HUES6 (cell line): ENCODE data around the gene RABL2A.
"Not testable (repeated sequence)": the region's sequence is repeated elsewhere in the genome, so short reads cannot be mapped to it uniquely, and the experiment has no call there.

Source experiments
- H3K27ac ChIP-seq: 2 replicates; pipeline ENCODE4 v1.7.0; 2013; ENCODE audit warnings: low read depth, mild to moderate bottlenecking, low read length, inconsistent platforms
- H3K27me3 ChIP-seq: 2 replicates; pipeline ENCODE4 v1.6.1; 2013; ENCODE audit warnings: low read length; ENCODE audit not compliant: control insufficient read depth, insufficient read depth
- H3K36me3 ChIP-seq: 2 replicates; pipeline ENCODE4 v1.6.1; 2013; ENCODE audit warnings: low read length; ENCODE audit not compliant: control insufficient read depth, insufficient read depth
- H3K4me1 ChIP-seq: 2 replicates; pipeline ENCODE4 v1.6.1; 2013; ENCODE audit warnings: low read length; ENCODE audit not compliant: control insufficient read depth, insufficient read depth
- H3K4me3 ChIP-seq: 2 replicates; pipeline ENCODE4 v1.5.1; 2013; ENCODE audit warnings: low read depth, low read length
- H3K9ac ChIP-seq: one replicate; pipeline ENCODE4 v1.6.1; 2013; ENCODE audit warnings: mild to moderate bottlenecking, low read length
- H3K9me3 ChIP-seq: 2 replicates; pipeline ENCODE4 v1.6.1; 2013; ENCODE audit warnings: low read depth, low read length; ENCODE audit not compliant: control insufficient read depth, insufficient read depth

RABL2A gene

GRCh38 chr2:113690871-113691270 is 63.8 kb downstream of the RABL2A start:
- not testable (repeated sequence) for H3K9me3 ChIP-seq, H3K4me3 ChIP-seq, H3K36me3 ChIP-seq, H3K9ac ChIP-seq, H3K27me3 ChIP-seq, H3K4me1 ChIP-seq, H3K27ac ChIP-seq
